HL-60/S4 treated with phorbol 12-myristate 13-acetate at 8.2 ng/mL for 4 days and 3 days (cell line): Measurements from ENCODE around the gene CDA.

ENCODE experiments used
- in situ Hi-C: fragments of 300-500 bp; cut with MboI; formaldehyde crosslinking; loops from 2 replicates; pipeline ENCODE4 v1.15.0; 2022; ENCODE audit warnings: low sequenced_read_pairs

The CDA gene

DNA sequence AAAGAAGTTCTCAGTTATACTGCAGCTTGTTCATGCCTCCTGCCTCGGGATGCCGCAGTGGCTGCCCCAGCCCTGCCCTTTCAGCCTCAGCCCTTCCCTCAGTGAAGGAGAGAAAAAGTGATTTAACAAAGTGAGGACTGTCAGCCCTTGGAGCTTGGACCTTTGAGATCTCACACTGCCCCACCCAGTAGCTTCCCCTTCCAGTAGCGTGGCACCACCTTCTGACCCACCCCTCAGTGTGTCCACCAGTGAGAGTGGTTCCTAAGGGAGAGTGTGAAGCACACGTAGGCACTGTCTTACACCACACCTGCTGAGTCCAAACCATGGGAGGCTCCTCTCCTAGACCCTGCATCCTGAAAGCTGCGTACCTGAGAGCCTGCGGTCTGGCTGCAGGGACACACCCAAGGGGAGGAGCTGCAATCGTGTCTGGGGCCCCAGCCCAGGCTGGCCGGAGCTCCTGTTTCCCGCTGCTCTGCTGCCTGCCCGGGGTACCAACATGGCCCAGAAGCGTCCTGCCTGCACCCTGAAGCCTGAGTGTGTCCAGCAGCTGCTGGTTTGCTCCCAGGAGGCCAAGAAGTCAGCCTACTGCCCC lies at the start of gene CDA:
Gene CDA, plus strand, starts transcription at position 464 of the 592 bp plus-strand sequence. Its CDS starts 33 bp downstream, at position 497.
- in situ Hi-C loops = no loop called here

DNA sequence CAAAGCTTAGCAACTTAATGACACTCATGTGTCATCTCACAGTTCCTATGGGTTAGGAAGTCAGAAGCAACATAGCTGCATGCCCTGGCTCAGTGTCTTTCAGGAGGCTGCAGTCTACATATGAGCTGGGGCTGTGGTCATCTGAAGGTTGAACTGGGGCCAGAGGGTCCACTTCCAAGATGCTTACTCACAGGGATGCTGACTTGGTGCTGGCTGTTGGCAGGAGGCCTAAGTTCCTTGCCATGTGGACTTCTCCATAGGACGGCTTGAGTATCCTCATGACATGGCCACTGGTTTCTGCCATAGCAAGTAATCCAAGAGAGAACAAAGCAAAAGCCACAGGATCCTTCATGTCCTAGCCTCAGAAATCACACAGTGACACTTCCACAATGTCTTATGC lies 48.6 kb upstream of the CDA start:
- in situ Hi-C loops = no loop called here

DNA sequence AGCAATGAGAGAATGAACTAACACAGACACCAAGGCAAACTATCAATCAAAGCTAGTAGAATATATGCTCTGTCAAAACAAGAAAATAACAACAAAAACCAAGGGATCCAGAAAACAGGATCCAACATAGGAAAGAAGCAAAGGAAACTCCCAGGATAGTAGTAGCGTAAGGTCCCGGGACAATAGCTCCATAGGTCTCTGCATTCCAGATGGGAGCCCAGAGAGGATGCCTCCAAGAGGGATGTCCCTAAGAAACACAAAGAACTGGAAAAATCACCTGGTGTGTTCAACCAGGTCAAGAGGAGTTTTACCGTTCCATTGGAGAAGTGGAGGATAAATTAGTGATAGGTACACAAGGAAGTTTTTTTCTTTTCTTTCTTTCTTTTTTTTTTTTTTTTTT lies 42.3 kb upstream of the CDA start:
- in situ Hi-C loops = no loop called here

DNA sequence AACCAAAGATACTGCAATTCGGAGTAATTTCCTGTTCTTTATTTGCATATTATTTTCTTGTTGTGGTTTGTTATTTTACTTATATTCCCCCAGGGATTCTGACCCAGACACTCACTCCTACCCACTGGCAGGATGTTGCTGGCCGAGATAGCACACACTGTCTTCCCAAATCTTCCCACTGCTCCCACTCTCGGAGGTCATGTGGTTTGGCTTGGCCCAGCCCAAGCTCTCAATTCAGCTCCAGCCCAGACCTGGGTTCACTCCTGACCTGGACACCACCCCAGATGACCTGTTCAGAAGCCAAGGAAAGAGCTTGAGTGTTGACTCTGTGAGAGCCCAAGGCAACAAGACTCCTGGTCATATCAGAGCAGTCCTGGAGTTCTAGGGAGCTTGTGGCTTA lies 37.7 kb upstream of the CDA start:
- in situ Hi-C loops = no loop called here

DNA sequence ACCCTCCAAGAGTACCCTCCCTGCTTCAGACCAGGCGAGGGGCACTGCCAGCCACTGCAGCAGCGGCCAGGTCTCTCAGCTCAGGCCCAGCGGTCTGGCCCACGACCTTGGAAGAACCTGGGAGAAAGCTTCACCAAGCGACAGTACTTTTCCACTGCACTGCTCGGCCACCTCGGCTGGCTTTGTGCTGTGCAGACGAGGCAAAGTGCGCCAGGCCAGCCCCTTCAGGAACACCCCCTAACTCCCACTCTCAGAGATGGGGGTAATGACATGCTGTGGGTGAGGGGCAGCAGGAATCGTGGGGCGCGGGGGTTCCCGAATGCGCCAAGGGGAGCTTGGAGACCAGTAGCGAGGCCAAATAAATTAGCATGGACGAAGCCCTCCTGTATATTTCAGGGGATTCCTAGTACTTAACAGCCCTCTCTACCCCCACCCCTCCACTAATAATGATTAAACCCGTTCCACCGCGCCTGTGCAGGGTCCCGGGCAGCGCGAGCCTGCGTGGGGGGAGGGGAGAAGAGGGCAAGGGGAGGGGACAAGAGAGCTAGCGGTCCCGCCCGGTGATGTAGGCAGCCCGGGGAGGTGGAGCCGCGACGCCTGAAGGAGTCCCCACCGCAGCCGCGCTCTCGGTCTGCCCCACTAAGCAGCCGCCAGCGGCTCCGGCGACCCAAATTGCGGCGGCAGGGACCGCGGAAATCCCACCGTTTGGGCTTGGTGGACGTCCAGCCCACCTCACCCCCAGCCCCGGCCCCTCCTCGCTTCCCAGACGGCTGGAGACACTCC lies 36.8 kb upstream of the CDA start, which contains the start of gene FAM43B:
Gene FAM43B, plus strand, starts transcription at position 629 of the 783 bp plus-strand sequence. CDS start 401 bp downstream, outside the sequence.
- in situ Hi-C loops = no loop called here

DNA sequence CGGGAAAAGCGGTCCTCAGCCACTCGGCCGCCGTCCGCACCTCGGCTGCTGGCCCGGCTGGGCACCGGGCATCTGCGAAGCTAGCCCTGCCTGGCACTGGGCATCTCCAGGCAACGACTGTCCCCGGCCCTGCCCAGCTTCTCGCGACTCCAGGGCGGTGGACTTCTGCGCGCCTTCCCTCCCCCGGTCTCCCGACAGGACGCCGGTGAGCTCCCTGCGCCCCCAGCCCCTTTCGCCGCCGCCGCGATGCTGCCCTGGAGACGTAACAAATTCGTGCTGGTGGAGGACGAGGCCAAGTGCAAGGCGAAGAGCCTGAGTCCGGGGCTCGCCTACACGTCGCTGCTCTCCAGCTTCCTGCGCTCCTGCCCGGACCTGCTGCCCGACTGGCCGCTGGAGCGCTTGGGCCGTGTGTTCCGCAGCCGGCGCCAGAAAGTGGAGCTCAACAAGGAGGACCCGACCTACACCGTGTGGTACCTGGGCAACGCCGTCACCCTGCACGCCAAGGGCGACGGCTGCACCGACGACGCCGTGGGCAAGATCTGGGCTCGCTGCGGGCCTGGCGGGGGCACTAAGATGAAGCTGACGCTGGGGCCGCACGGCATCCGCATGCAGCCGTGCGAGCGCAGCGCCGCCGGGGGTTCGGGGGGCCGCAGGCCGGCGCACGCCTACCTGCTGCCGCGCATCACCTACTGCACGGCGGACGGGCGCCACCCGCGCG lies 36.0 kb upstream of the CDA start:
- in situ Hi-C loops = no loop called here

DNA sequence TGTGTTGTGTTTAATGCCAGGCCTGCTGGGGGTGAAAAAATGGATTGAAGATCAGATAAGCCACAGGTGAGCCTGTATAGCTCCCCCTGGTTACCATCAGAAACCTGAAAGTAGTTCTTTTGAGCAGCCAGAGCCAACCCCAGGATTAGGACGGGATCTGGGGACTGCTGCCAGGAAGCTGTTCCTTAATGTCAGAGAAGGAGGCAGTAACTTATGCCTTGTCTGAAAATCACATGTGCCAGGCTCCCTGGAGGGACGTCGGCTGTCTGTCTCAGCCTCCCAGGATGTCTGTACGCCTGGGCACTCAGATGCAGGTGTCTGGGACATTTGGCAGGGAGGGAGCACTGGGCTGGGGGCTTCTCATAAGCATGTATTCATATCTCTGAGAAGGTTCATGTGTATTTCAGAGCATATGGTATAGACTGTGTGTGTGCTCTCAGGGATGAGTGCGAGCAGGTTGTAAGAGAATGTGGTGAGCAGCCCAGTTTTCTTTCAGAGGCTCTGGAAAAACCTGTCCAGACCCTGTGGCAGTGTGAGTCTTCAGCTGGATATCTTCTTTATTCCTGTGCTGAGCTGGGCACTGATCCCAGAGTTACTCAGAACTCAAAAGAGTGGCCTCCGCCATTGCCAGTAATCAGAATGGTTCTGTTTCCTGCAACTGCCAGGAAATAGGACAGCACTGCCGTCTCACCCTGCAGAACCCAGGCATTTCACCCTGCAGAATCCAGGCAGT lies 33.7 kb upstream of the CDA start:
- in situ Hi-C loops = no loop called here

DNA sequence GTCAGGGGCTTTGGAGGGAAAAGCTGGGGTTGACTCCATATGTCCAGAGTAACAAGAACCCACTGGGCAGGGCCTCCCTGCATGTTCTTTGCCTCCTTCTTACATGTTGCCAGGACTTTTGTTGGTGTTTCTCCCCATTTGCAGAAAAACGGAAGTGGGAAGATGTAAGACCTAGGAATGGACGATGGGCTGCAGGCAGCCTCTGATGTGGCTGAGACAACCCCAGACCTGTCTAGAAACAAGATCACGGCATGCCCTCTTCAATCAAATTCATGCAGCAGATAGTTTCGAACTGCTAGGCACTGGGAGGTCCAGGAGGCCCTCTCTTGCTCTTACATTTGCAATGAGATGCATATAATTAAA lies 33.2 kb upstream of the CDA start:
- in situ Hi-C loops = no loop called here

DNA sequence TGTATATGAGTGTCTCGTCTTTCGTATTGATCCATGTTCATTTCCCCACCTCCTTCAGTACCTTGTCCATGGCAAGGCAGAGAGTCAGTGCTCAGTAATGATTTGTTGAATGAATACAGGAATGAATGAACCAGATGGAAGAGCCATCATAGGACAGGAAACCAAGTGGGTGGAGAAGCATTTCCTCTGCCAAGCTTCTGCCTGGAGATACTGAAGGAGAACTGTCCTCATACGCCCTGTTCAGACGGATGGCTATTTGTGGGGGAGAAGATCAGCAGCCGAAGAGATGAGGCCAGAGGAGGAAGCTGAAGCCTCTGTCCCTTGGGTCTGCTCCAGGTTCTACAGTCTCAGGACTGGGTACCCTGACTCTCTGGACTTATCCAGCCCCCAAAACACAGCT lies 30.7 kb upstream of the CDA start:
- in situ Hi-C loops = no loop called here

DNA sequence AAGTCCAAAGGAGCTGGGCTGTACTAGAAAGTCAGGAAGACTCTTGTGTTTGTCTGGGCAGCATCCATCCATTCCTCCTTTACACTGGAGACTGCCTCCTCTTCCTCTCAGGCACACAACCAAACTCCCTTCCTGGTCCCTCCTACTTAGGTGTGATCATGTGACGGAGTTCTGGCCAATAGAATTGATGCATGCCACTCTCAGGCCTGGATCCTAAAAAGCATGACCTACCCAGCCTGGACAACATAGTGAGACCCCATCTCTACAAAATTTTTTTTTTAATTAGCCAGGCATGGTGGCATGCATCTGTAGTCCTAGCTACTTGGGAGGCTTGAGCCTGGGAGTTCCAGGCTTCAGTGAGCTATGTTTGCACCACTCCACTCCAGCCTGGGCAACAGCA lies 27.9 kb upstream of the CDA start:
- in situ Hi-C loops = no loop called here

DNA sequence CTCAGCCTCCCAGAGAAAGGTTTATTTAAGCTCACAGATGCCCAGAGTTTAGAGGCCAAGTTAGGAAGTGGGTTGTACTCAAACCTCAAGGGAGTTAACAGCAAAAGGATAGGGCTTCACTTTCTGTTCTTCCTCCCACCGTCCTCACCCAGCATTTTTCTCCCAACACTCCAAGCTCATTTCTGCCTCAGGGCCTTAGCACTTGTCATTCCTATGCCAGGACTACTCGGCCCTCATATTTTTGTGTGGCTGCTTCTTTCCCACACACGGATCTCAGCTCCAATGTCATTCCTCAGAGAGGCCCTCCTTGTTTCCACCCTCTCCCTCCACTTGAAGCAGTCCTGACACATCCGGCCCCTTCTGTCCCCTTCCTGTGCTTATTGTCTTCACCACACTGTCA lies 23.7 kb upstream of the CDA start:
- in situ Hi-C loops = no loop called here

DNA sequence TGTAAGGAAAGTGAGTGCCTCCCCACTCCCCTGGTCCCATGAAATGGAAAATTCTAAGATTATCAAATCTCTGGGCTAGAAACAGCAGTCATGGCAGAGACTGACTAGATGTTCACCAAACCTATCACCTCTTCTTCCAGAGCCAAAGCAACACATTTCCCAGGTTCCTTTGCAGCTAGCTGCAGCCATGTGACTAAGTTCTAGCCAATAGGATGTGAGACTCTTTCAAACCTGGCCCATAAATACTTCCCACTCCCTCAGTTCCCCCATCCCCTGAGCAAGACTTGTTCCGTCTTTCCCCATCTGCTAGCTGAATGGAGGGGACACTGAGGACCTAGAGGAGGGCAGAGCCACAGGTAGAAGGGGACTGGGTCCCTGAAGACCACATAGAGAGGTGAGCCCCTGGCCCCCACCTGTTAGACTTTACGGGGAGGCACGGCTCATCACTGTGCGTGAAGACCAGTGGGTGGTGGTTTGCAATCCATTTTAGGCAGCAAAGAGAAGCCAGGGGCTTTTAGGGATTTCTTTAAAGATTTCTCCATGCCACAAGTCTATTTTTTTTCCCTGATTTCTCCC lies 19.3 kb upstream of the CDA start:
- in situ Hi-C loops = loop anchor here (10.0 kb wide), 1 partner anchor 75 kb away; no protein-coding TSS in a partner anchor

DNA sequence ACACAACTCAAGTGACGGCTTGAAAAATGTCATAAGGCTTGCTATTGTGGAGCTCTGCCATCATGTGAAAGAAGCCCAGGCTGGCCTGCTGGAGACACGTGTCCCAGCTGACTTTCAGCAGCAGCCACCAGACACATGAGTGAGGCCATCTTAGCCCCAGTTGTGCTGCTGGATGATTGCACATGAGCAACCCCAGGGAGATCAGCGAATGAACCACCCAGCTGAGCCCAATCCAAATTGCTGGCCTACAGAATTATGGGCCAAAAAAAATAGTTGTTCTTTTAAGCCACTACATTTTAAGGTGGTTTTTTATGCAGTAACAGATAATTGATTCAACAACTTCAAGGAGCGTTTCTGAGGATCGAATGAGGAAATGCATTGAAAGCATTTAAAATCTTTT lies 17.5 kb upstream of the CDA start:
- in situ Hi-C loops = loop anchor here (10.0 kb wide), 1 partner anchor 73 kb away; no protein-coding TSS in a partner anchor

DNA sequence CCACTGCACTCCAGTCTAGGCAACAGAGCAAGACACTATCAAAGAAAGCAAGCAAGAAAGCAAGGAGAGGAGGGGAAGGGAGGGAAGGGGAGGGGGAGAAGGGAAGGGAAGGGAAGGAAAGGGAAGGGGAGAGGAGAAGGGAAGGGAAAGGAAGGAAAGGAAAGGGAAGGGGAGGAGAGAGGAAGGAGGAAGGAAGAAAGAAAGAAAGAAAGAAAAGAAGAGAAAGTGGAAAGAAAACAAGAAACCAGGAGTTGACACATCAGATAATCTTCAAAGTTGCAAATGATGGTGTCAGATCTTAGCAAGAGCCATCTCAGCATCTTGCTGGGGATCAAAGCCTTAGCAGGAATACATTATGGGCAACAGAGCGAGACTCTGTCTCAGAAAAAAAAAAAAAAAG lies 14.9 kb upstream of the CDA start:
- in situ Hi-C loops = loop anchor here (10.0 kb wide), 1 partner anchor 71 kb away; no protein-coding TSS in a partner anchor

DNA sequence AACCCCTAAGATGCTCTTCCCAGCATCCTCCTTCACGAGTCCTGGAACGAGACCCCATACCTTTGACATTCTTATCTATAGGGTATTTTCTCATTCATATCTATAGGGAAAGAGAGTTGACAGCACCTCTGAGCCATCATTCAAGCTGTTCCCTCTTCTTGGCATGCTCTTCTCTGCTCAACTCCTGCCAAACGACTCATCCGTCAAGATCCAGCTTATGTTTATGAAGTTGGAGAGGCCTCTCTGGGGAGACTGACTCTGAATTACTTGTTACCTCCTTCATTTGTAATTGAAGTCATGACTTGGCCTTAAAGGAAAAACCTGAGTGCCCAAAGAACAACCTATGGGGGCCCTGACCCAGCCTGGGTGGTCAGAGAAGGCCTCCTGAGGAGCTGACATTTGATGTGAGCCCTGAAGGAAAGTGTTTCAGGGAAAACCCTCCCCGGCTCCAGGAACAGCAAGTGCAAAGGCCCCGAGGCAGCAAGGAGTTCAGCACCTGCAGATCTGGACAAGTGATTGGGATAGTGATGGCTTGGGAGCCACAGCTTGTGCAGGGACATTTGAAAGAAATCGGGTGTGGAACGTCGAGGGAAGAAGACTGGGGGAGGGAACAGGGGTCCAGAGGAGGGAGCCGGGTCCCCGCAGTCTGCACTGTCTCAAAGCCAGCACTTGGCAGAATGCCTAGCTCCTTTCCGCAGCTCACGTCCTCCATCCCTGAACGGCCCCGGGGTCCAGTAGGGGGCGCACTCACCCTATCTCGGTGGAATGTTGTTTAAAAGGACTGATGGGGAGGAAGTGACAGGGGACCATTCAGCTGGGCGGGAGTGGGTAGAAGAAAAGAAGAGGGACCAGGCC lies 14.0 kb upstream of the CDA start:
- in situ Hi-C loops = loop anchor here (10.0 kb wide), 1 partner anchor 70 kb away; no protein-coding TSS in a partner anchor

DNA sequence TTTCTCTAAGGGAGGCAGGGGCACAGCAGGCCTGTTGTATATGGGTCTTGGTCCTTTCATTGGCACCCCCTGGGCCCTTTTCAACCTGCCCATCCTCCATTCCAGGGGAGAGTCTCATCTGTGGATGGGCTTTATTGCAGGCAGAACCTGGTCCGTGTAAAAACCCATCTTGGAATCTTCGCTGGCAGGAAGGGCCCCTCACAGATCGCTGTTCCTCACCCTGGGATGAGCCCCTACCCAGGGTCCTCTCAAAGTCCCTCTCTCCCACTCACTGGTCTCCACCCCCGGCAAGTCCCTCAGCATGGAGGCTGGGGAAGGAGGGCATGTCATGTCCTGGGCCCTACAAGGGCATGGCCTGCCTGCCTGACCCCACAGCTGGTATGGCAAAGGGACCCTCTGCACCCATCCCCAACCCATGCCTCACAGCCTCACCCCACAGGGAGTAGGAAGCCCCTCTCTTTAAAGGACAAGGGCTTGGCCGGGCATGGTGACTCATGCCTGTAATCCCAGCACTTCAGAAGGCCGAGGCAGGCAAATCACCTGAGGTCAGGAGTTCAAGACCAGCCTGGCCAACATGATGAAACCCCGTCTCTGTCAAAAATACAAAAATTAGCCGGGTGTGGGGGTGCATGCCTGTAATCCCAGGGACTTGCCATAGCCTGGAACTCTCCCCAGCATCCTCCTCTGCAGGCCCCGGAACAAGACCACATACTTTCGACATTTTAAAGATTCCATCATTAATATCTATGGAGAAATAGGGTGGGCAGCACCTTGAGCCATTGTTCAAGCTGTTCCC lies 13.2 kb upstream of the CDA start:
- in situ Hi-C loops = loop anchor here (10.0 kb wide), 1 partner anchor 69 kb away; no protein-coding TSS in a partner anchor

DNA sequence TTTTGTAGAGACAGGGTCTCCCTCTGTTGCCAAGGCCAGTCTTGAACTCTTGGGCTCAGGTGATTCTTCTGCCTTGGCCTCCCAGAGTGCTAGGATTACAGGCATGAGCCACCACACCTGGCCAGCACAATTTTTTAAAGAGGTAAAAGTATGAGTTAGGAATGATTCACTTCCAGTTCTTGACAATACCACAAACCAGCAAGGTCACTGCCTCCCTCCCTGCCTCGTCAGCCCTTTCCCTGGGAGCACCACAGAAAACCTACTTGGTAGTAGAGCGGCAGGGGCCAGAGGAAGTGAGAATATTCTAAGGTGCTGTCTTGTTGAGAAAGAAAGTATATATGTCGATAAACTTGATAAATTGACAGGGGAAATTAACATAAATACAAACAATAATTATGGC lies 10.8 kb upstream of the CDA start:
- in situ Hi-C loops = loop anchor here (10.0 kb wide), 1 partner anchor 67 kb away; no protein-coding TSS in a partner anchor

DNA sequence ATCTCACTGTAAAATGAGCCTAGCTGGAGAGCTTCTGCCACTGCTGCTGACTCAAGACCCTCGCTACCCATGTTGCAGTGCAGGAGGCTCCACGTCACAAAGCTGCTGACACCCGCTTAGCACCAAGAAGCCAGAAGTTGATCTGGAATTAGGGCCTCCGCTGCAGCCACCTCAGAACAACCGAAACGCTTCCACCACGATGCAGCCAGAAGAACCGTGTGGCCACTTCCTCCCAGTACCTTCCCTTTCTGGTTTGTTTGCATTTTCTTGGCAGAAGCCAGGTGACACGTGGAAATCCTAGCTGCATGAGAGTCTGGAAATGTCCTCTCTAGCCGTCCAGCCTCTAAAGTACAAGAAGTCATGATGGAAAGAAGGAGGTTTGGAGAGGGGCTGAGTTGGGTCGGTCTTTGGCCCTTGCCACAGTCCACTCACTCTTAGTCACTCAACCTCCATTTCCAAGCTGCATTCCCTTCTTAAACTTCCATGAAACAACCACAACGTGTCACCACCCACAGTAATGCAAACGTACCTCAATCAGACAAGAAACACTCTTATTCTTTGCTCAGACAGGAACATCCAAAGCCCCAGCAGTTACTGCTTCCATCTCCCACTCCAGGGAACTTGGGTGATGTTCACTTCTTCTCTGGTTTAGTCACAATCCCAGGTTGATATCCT lies 10.0 kb upstream of the CDA start:
- in situ Hi-C loops = loop anchor here (10.0 kb wide), 1 partner anchor 66 kb away; no protein-coding TSS in a partner anchor
